SK-N-SH treated with all-trans-retinoic acid at 6 μM for 48 hours (cell line): Measurements from ENCODE around the gene OR51B4.

Source experiments
- ATAC-seq: fragments of 200-7000 bp; cut with Tn5 transposase; 3 replicates; pipeline ENCODE4 v1.9.1; 2020; ENCODE audit warnings: mild to moderate bottlenecking, moderate library complexity
- ARNTL ChIP-seq: fragments of 450-650 bp; formaldehyde crosslinking; IDR thresholded peaks from 2 replicates; pipeline ENCODE4 v1.5.0; 2020; ENCODE audit warnings: low read depth, mild to moderate bottlenecking, moderate library complexity, borderline replicate concordance
- BACH2 ChIP-seq: fragments of 250-450 bp; sonication (Bioruptor Pico); IDR thresholded peaks from 2 replicates; pipeline ENCODE4 v1.9.0; 2021; ENCODE audit warnings: mild to moderate bottlenecking, borderline replicate concordance
- CREB5 ChIP-seq: fragments of 250-450 bp; sonication (Bioruptor Pico); IDR thresholded peaks from 2 replicates; pipeline ENCODE4 v1.5.1; 2020; ENCODE audit warnings: low read depth, mild to moderate bottlenecking, moderate library complexity
- CSDC2 ChIP-seq: fragments of 250-450 bp; sonication (Bioruptor Pico); IDR thresholded peaks from 2 replicates; pipeline ENCODE4 v1.5.0; 2020; ENCODE audit warnings: mild to moderate bottlenecking, moderate library complexity
- CSRNP3 ChIP-seq: fragments of 250-450 bp; sonication (Bioruptor Pico); IDR thresholded peaks from 2 replicates; pipeline ENCODE4 v1.5.1; 2021; ENCODE audit warnings: mild to moderate bottlenecking, moderate library complexity
- ESRRG ChIP-seq: fragments of 250-450 bp; sonication (Bioruptor Pico); IDR thresholded peaks from 2 replicates; pipeline ENCODE4 v1.6.1; 2021; ENCODE audit warnings: mild to moderate bottlenecking
- ISL1 ChIP-seq: fragments of 250-450 bp; sonication (Bioruptor Pico); IDR thresholded peaks from 2 replicates; pipeline ENCODE4 v2.1.2; 2022; ENCODE audit warnings: mild to moderate bottlenecking, moderate library complexity
- OSR1 ChIP-seq: fragments of 250-450 bp; sonication (Bioruptor Pico); IDR thresholded peaks from 2 replicates; pipeline ENCODE4 v1.8.0; 2022; ENCODE audit warnings: moderate library complexity, mild to moderate bottlenecking, inconsistent platforms
- PATZ1 ChIP-seq: fragments of 250-450 bp; sonication (Bioruptor Pico); IDR thresholded peaks from 2 replicates; pipeline ENCODE4 v1.8.0; 2020; ENCODE audit warnings: mild to moderate bottlenecking, moderate library complexity, borderline replicate concordance
- PPARA ChIP-seq: fragments of 250-450 bp; sonication (Bioruptor Pico); IDR thresholded peaks from 2 replicates; pipeline ENCODE4 v1.5.0; 2020; ENCODE audit warnings: mild to moderate bottlenecking, borderline replicate concordance
- RARB ChIP-seq: fragments of 250-450 bp; sonication (Bioruptor Pico); IDR thresholded peaks from 2 replicates; pipeline ENCODE4 v1.8.0; 2021; ENCODE audit warnings: mild to moderate bottlenecking, moderate library complexity
- SNAI2 ChIP-seq: fragments of 250-450 bp; sonication (Bioruptor Pico); IDR thresholded peaks from 2 replicates; pipeline ENCODE4 v1.5.0; 2020; ENCODE audit warnings: mild to moderate bottlenecking, moderate library complexity
- TCF4 ChIP-seq: fragments of 250-450 bp; sonication (Bioruptor Pico); IDR thresholded peaks from 2 replicates; pipeline ENCODE4 v1.8.0; 2021; ENCODE audit warnings: mild to moderate bottlenecking, moderate library complexity, borderline replicate concordance
- TOX ChIP-seq: fragments of 250-450 bp; sonication (Bioruptor Pico); IDR thresholded peaks from 2 replicates; pipeline ENCODE4 v1.8.0; 2021; ENCODE audit warnings: mild to moderate bottlenecking, moderate library complexity, borderline replicate concordance
- TSHZ2 ChIP-seq: fragments of 250-450 bp; sonication (Bioruptor Pico); IDR thresholded peaks from 2 replicates; pipeline ENCODE4 v1.5.0; 2020; ENCODE audit warnings: mild to moderate bottlenecking, moderate library complexity
- ZC3H10 ChIP-seq: fragments of 250-450 bp; sonication (Bioruptor Pico); IDR thresholded peaks from 2 replicates; pipeline ENCODE4 v1.5.1; 2021; ENCODE audit warnings: mild to moderate bottlenecking, moderate library complexity
- ZFP3 ChIP-seq: fragments of 250-450 bp; sonication (Bioruptor Pico); IDR thresholded peaks from 2 replicates; pipeline ENCODE4 v1.5.0; 2020; ENCODE audit warnings: mild to moderate bottlenecking, moderate library complexity
- ZFP30 ChIP-seq: fragments of 450-650 bp; formaldehyde crosslinking; IDR thresholded peaks from 2 replicates; pipeline ENCODE4 v1.5.0; 2022; ENCODE audit warnings: mild to moderate bottlenecking, moderate library complexity
- ZNF565 ChIP-seq: fragments of 450-650 bp; formaldehyde crosslinking; conservative IDR thresholded peaks from 2 replicates; pipeline ENCODE4 v1.5.0; 2020; ENCODE audit warnings: low read depth, mild to moderate bottlenecking, moderate library complexity
- ZNF70 ChIP-seq: fragments of 450-650 bp; formaldehyde crosslinking; IDR thresholded peaks from 2 replicates; pipeline ENCODE4 v1.5.0; 2020; ENCODE audit warnings: mild to moderate bottlenecking, moderate library complexity
- ZNF8 ChIP-seq: fragments of 450-650 bp; formaldehyde crosslinking; IDR thresholded peaks from 2 replicates; pipeline ENCODE4 v1.5.0; 2020; ENCODE audit warnings: mild to moderate bottlenecking, moderate library complexity

Gene OR51B4

GRCh38 chr11:5310423-5310822 is 8.7 kb upstream of the OR51B4 start:
- TF ChIP-seq ZFP30 (CRISPR knock-in tag), result no peak
- TF ChIP-seq ISL1, result no peak
- no peak for TF ChIP-seq RARB
- TF ChIP-seq BACH2, result no peak
- ATAC-seq, result no peak

- no peak for TF ChIP-seq PPARA (CRISPR knock-in tag)
- no peak for ATAC-seq
Measured at GRCh38 chr11:5307256-5308019, 5.7 kb upstream of the OR51B4 start.

- ATAC-seq, result no peak
- TF ChIP-seq TOX (CRISPR knock-in tag) (no peak), OSR1 (CRISPR knock-in tag) (no peak), CSDC2 (CRISPR knock-in tag) (no peak), CSRNP3 (CRISPR knock-in tag) (no peak), ZFP3 (CRISPR knock-in tag) (no peak), ARNTL (CRISPR knock-in tag) (no peak), CREB5 (no peak), RARB (no peak), ZNF8 (no peak), PATZ1 (no peak), ISL1 (no peak), SNAI2 (CRISPR knock-in tag) (no peak), TSHZ2 (CRISPR knock-in tag) (no peak), ZNF70 (CRISPR knock-in tag) (no peak), TCF4 (CRISPR knock-in tag) (no peak), ESRRG (no peak), ZNF565 (CRISPR knock-in tag) (no peak), ZC3H10 (no peak)
- TF ChIP-seq, all 23 proteins: peak for 0
Measured at GRCh38 chr11:5304046-5304445, 2.3 kb upstream of the OR51B4 start.

- ATAC-seq, result no peak
Measured at GRCh38 chr11:5303626-5304025, 1.9 kb upstream of the OR51B4 start.

More at GRCh38 chr11:5303626-5304025, 1.9 kb upstream of the OR51B4 start:
- TF ChIP-seq ZFP3 (CRISPR knock-in tag) (no peak), ARNTL (CRISPR knock-in tag) (no peak), CSRNP3 (CRISPR knock-in tag) (no peak)
